Cardiac fibroblast (primary cell): ENCODE results near the gene GAS2L1.
"Not testable (repeated sequence)": the region's sequence is repeated elsewhere in the genome, so short reads cannot be mapped to it uniquely, and the experiment has no call there.

Experiments used
- DNase-seq, 2 donors: peaks; one replicate each; pipeline versions ENCODE4 v3.0.0 to v3.0.0-alpha.2; 2010; ENCODE audit warnings: low read depth in 2 of 2
- H3K4me3 ChIP-seq, 2 donors: replicated peaks in 1 of 2; 1 replicate in 1 of 2; 2 replicates in 1 of 2; pipeline ENCODE4 v1.5.1; 2011; ENCODE audit warnings: low read depth in 2 of 2, low read length in 2 of 2, mild to moderate bottlenecking in 2 of 2, moderate library complexity in 1 of 2
- TF ChIP-seq, protein P1 (sequence below): IDR thresholded peaks from one replicate; pipeline ENCODE4 v1.5.1; 2011; ENCODE audit warnings: low read depth, mild to moderate bottlenecking, low read length, inconsistent platforms

GAS2L1 gene

GRCh38 chr22:29348041-29348440, 41.6 kb downstream of the GAS2L1 start:
- TF ChIP-seq, protein P1, sequence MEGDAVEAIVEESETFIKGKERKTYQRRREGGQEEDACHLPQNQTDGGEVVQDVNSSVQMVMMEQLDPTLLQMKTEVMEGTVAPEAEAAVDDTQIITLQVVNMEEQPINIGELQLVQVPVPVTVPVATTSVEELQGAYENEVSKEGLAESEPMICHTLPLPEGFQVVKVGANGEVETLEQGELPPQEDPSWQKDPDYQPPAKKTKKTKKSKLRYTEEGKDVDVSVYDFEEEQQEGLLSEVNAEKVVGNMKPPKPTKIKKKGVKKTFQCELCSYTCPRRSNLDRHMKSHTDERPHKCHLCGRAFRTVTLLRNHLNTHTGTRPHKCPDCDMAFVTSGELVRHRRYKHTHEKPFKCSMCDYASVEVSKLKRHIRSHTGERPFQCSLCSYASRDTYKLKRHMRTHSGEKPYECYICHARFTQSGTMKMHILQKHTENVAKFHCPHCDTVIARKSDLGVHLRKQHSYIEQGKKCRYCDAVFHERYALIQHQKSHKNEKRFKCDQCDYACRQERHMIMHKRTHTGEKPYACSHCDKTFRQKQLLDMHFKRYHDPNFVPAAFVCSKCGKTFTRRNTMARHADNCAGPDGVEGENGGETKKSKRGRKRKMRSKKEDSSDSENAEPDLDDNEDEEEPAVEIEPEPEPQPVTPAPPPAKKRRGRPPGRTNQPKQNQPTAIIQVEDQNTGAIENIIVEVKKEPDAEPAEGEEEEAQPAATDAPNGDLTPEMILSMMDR = no peak
- no peak for DNase-seq
- no peak overlapping the region for H3K4me3 ChIP-seq

DNA sequence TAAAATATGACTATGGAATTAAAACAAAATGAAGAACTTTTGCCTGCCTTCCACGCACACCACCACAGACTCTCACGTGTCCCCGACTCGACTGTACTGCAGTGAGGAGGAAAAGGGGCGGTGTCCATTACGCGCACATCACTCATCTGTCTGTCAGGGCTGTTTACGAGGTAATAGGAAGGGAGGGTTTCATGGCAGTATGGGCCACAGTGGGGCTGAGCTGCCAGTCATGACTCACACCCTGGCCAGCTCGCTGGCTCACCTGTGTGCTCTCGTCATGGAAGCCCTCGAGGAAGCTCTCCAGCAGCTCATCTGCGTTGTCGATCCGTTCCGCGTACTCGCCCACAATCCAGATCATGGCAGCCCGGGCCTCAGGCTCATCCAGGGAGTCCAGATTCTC, 42.5 kb downstream of the GAS2L1 start:
- DNase-seq = no peak
- no peak overlapping the region for H3K4me3 ChIP-seq
- TF ChIP-seq, protein P1 = no peak

- H3K4me3 ChIP-seq = no peak overlapping the region
- TF ChIP-seq, protein P1 = no peak
- no peak for DNase-seq
Observed at GRCh38 chr22:29351042-29351441, 44.6 kb downstream of the GAS2L1 start.

GRCh38 chr22:29351891-29352290, 45.4 kb downstream of the GAS2L1 start:
- TF ChIP-seq, protein P1 = no peak
- DNase-seq = peak in 1 of 2 donors; percentile 31
- H3K4me3 ChIP-seq = no peak overlapping the region

GRCh38 chr22:29352778-29353177, 46.3 kb downstream of the GAS2L1 start:
- no peak for DNase-seq
- TF ChIP-seq, protein P1 = no peak
- H3K4me3 ChIP-seq = no peak overlapping the region

GRCh38 chr22:29353286-29353685, 46.8 kb downstream of the GAS2L1 start:
- no peak overlapping the region for H3K4me3 ChIP-seq
- TF ChIP-seq, protein P1 = no peak
- DNase-seq = no peak

- no peak for DNase-seq
- TF ChIP-seq, protein P1 = no peak
- H3K4me3 ChIP-seq = no peak overlapping the region
Observed at GRCh38 chr22:29353860-29354259, 47.4 kb downstream of the GAS2L1 start.

DNA sequence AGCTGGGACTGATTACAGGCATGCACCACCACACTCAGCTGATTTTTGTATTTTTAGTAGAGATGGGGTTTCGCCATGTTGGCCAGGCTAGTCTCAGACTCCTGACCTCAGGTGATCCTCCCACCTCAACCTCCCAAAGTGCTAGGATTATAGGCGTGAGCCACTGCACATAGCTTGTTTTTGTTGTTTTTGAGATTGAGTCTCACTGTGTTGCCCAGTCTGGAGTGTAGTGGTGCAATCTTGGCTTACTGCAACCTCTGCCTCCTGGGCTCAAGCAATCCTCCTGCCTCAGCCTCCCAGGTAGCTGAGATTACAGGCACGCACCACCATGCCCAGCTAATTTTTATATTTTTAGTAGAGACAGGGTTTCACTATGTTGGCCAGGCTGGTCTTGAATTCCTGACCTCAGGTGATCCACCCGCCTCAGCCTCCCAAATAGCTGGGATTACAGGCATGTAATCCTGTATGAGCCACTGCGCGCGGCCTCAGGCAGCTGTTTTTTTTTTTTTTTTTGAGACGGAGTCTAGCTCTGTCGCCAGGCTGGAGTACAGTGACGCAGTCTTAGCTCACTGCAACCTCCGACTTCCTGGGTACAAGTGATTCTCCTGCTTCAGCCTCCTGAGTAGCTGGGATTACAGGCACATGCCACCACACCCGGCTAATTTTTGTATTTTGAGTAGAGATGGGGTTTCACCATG, 50.9 kb downstream of the GAS2L1 start:
- not testable (repeated sequence) for H3K4me3 ChIP-seq, DNase-seq
